DMS 273 (cell line): ENCODE measurements around the gene ALK.

Experiments used
- DNase-seq: peaks from one replicate; lab custom pipeline; 2025; ENCODE audit not compliant: unreplicated experiment; lab: John Stamatoyannopoulos, UW

ALK gene

DNA sequence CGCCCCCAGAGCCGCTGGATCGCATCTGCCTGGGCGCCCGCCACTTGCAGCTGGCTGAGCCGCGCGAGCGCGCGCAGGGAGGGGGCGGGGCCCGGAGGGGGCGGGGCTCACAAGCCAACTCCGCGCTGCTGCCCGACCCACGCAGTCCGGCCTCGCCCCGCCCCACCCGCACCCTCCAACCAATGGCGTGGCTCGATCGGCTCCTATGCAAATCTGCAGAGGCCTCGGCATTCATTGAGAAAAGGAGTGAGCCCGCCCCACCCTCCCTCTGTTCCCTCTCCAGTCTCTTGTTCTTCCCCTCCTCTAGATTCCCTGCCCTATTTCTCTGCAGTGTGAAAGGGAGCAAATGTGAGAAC is at the start of gene ALK:
Gene ALK, minus strand, starts transcription at position 27 of the 356 bp plus-strand sequence. CDS start 927 bp downstream, outside the sequence.
- DNase-seq, result peak; percentile 98

DNA sequence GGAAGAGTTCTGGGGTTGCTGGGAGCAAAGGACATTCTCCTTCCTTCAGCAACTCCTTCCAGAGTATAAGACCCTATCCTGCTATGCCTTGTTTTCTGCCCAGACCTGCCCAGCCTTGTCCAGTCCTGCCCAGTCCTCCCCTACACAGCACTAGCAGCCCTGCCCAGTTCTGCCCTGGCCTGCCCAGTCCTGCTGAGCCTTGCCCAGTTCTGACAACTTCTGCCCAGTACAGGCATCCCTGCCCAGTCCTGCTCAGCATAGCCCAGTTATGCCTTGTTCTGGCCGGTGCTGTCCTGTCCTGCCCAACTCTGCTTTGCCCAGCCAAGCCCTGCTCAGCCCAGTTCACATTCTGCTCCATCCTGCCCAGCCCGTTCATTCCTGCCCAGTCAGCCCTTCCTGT is 44.9 kb upstream of the ALK start:
- DNase-seq, result no peak

DNA sequence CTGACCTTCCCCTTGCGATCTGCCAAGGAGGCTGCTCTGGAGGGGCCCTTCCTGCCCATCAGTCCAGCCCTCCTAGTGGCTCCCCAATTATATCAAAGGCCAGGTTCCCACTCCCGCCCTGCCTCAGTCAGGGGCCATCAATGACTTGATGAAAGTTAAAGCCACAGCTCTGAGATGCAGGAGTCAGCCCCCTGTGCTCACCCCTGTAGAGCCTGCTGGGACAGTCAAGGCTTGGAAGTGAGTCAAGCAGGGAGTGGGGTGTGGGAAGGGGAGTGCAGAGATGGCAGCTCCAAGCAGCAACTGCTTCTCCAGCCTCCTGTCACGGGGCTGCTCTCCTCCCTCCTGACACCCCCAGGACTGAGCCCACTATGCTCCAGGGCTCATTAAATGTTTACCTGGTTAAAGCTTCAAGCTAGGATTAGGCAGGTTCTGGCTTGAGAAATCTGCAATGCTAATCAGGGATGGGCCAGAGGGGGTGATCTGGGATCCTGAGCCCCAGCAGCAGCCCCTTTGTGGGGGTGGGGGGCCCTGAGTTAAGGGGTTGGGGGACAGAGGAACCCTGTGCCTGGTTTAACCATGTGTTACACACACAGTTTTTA is 42.7 kb upstream of the ALK start:
- DNase-seq, result no peak

DNA sequence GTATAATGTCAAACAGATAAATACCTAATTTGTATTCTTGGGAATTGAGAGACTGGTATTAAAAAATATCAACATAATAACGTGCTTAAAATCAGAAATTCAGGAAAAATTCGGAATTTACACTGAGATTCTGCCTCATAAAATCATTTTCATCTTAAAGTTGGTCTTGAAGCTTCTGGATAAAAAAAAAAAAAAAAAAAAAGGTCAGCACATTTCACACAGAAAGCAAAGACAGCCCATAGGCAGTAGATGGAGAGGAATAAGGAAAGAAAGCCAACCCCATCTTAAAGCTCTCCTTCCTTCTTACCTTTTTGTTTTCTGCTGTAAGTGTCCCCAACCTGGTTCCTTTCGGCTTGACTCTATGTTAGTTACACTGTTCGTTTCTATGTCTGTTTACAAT is 41.5 kb upstream of the ALK start:
- no peak for DNase-seq

DNA sequence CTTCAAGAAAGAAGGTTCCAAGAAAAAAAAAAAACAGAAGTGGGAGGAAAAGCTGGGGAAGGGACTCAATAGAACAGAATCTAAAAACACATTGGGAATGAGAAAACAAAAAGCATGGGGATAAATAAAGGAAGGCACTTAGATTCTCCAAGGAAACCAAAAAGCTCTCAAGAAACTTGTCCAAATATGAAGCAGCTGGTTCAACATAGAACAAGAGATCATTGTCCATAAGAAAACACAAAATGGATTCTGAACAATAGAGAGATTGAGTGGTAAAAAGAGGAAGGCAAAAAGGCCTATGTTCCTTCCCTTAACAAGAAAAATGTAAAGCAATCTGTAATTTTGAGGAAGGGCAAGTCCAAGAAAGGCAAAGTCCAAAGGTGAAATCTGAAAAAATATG is 32.9 kb upstream of the ALK start:
- DNase-seq, result no peak

DNA sequence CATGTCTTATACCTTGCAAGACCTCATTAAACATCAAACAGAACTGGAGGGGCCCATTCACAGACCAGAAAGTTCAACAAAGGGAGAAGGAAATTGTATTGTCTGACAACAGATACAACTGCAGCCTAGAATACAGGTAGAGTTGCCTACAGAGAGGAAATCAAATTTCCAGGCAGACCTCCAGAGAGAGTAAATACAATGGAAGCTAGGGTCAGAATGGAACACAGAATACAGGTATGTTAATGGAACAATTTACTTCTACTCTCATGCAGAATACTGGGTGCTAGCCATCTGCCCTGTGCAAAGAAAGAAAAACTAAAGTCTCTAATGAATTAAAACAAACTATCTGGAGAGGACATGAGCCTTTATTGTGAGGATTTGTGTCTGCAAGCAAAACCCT is 31.6 kb upstream of the ALK start:
- DNase-seq, result no peak

DNA sequence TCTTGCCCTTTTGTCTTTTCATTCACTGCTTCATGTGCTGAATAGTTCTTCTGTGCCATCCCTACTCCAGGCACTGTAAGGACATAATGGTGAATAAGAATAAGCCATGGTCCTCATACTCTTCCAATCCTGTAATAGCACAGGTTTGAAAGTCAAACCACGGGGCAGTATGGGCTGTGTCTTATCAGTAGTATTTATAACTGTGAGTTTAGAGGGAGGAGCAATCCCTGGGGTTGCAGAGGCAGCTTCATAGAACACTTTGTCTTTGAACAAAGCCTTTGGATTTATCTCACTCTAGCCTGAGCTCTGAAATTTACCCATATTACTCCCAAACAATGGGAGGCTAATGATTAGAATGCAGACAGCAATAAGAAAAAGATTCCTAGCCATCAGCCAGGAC is 30.2 kb upstream of the ALK start:
- no peak for DNase-seq

DNA sequence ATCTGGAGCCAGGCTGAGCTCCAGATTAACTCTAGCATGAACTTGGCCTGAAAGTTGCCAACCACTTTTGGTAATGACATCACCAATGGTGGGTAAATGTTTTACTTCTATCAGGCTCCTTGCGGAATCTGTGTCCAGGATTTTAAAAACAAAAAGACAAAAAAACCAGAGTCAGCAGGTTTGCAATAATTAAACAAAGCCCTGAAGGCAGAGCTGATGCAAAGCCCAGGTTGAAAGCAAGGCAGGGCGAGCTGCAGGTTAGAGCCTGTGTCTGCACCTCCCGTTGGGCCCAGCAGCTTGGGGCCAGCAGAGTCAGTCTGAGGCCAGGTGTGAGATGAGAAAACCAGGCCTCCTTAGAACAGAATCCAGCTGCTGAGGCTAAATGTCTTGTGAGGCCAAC is 29.1 kb upstream of the ALK start:
- no peak for DNase-seq

DNA sequence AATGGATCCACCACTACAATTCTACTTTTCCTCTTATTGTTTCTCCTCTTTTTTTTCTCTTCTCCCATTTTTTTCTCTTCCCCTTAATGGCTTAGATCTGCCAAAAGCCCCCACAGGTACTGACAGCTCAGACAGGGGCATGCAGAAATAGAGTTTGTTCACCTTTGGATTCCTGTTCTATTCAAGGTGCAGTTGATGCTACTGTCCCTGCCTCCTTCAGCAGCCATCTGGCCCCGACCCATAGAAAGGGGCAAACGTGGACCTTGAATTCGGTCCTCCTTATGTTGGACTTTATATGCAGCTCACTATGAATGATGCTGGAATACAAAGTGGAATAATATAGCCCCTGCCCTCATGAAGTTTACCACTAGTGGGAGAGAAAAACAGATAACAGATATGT is 27.7 kb upstream of the ALK start:
- no peak for DNase-seq

DNA sequence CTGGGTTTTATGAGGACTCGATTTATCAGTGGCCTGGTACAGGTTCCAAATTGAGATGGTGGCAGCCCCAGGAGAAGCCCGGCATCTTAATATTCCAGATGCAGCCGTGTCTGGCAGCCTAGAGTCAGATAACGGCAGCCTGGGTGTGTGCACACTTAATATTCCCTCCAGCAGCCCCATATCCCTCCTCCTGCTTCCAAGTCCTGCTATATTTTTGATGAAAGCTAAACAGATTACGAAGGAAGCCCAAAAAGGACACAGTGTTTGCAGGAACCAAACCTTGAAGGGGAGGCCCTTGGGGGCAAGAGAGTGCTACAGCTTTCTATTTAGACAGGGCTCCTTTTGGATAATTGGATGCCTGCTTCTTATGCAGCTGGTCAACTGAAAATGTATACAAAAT is 25.1 kb upstream of the ALK start:
- no peak for DNase-seq

DNA sequence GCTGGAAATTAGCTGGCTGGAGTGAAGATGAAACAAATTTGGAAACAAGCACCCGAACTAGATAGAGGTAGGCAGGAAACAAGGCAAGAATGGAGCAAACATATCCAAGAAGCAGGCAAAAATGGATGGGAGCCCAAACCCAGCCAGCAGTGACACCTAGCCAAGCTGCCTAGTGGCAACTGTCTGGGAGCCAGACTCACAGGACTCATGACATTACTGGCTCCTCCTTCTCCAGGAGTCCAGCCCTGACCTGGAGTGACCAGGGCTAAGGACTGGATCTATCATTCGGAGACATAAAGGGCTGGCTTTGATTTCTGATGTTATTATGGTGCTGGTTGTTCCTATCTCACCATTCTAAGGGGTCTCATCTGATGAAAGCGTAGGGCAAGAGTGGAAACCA is 21.3 kb upstream of the ALK start:
- no peak for DNase-seq

DNA sequence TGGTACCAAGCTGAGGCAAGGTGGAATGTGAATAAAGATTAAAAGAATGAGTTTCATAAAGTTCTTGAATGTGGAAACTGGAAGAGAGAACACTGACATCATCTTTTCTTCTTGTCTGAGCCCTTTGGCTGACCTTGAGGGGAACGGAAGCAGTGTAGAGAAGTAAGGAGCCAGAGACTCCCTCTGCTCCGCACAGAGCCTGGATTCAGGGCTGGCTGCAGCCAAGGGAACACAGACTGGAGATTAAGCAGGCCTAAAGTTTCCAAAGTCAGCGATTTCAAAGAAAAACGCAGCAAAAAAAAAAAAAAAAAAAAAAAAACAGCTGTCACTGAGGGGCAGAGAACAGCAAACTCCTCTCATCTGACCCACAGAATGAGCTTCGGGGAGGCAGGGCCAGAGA is 19.3 kb upstream of the ALK start:
- no peak for DNase-seq

DNA sequence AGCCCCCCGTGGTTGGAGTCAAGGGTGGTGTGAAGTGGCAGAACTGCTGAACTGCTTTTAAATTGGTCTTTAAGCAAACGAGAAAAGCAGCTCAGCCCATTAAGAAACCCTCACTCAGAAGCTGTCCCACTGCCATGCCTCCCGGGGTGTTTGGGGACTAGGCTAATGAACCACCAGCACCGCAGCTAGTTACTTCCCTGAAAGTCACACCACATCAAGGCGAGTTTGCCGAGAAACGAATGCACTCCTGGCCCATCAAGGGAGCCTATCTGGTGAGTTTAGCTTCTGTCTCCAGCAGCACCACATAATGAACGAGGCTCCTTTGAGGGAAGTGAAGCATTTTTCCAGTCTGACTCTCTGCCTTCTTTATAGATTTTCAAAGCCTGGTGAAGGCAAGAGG is 14.6 kb upstream of the ALK start:
- DNase-seq, result no peak

DNA sequence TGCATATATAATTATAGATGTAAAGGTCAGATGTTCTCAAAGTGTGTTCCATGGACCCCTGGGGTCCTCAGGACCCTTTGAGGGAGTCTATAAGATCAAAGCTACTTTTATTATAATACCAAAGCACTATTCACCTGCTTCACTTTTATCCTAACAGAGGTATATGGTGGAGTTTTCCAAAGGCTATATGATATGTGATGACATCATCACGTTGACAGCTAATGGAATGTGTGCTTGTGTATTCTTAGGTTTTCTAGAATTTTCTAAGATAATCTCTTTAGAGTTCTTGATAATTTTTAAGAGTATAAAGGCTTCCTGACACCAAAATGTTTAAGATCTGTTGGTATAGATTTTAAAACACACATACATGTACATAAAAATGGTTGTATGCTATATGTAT is 10.4 kb upstream of the ALK start:
- no peak for DNase-seq

DNA sequence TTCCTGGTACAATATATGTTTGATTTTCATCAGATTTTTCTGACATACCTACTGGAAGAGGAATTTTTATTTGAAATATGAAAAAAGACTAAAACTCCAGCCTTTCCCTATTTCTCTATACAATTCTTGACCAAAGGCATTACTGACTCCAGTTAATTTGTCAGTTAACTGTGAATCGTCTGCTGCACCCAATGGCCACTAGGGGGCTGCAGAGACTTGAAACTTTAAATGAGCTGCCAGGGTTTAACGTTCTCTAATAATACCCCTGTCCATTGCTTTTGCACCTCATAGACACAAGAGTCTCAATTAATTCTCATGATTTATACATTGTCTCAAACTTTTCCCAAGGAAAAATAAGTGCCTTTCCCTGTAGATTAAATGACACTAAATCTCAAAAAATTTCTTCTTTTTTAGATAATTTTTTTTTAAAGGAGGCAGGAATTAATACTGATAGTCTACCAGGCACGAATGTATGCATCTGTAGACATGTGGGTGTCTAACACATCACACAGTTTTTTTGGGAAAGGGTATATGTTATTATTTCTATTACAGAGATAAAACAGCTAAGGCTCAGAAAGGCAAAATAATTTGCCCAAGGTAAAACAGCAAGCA is 1.8 kb upstream of the ALK start:
- peak; percentile 88 for DNase-seq

DNA sequence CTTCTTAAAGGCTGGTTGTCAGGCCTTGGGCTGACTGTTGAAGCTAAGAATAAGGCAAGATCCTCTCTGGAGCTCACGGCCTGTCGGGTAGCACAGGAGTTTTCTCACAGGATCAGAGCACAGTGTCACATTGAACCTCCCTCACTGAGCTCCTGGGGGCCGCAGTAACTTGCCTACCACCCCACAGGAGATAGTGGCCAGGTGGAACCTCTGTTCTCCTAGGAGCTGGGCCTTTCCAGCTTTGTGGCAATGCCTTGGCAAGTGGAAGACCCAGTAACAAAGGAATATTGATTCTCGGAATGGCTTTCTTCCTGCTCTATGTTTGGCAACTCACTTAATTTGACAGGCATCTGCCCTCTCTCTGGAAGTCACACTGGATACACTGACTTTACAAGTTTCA is 1.2 kb upstream of the ALK start:
- DNase-seq, result no peak

DNA sequence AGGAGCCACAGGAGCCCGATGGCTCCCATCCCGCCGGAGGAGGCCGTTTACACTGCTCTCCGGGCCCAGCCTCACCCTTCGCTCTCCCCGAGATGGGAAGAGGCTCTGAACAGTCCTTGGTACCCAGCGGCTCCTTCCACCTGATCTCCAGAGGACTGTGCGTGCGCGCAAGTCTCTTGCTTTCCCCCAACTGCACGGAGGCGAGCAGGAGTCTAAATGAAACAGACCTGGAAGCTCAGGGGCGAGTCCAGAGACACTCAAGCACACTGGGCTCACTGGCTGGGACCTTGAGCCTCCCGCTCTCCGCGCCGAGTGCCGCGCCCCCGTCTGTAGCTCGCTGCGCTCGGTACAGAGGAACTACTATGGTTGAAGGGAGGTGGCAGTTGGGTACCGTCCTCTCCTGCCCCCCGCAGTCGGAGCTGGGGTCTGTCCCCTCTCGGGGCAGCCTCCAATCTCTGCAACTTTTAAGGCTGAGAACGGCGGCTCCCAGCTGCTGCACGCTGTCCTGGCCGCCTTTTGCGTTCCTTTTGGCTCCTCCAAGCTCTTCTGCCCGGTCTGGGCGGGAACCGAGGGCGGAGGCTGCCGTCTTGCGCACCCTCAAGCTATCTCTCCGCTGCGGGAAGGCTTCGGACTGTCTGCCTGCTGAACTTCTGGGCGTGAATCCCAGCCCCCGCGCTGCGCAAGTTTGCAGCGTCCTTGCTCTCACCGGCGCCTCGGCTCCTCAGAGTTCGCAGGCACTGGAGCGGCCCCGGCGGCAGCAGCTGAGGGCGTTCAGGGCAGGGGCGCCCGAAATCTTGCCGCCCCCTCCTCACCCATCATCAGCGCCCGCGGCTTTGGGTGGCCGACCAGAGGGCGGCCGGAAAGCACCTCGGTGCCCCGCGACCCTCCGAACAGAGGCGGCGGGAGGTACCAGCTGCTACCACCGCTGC is 491 bp downstream of the ALK start:
- DNase-seq, result peak; percentile 78

DNA sequence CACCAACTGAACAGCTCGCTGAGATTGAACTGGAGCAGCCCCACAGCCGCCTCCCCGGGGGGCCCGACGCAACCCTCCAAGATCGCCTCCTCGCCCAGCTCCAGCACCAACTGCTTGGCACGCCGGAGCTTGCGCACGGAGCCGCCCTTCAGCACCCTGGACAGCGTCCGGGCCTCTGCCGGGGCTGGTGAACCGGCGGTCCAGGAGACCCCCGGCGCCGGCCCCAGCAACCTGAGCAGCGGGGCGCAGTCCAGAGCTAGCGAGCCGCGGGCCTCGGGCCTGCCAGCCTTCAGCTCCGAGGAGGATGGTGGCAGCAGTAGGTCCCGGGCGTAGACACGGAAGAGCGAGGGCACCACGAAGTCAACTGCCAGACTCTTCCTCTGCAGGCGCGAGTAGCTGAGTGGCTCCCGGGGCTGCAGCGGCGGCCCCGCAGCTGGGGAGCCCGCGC is 1.2 kb downstream of the ALK start:
- peak; percentile 86 for DNase-seq

DNA sequence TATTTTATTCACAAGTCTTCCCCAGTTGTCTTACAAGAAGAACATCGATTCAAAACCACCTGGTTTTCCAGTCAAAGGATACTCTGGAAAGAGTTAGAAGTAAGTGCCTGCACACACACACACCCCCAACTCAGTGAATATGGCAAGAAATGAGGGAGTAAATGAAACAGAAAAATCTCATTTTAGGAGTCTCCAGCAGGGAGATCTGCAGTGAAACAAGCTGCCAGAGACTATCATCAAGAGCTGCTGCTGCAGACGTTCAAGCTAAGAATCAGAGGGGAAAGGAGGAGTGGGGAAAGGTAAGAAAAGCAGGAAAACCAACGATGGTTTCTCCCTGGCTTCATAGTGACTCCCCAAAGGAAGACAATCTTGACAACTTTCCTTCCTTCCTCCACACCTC is 2.4 kb downstream of the ALK start:
- no peak for DNase-seq

DNA sequence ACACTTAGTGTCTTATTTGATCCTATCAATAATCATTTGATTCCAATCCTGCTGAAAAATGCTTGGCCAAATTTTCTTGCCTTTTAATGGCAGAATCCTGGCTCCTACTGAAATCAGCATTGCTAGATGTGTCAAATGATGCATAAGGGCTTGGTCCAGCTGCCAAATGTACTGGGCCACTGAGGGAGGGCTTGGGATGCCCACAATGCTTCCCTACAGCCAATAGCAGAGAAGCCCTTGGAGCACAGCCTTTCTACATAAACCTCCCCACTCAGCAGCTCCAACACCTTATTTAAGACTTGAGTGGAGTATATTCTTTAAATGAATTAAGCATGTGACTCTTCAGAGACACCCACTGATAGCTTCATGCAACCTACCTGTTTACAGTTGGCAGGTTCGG is 3.6 kb downstream of the ALK start:
- DNase-seq, result peak; percentile 19

DNA sequence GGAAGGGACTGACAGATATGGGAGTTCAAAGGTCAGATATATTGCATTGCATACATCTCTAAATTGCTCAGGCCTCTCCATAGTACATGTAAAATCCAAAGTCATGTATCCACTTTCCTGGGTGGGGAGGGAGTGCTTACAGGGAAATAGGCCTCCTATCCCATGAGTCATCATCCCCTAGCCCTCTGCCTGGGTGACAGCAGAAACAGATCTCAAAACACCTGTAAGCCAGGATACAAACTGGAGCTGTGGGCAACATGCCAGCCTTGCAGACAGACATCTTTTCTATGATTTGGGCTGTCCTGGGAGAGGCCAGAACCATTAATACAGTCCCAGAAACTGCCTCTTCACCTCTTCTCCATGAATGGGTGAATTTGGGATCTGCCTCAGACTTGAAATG is 4.8 kb downstream of the ALK start:
- peak; percentile 22 for DNase-seq

DNA sequence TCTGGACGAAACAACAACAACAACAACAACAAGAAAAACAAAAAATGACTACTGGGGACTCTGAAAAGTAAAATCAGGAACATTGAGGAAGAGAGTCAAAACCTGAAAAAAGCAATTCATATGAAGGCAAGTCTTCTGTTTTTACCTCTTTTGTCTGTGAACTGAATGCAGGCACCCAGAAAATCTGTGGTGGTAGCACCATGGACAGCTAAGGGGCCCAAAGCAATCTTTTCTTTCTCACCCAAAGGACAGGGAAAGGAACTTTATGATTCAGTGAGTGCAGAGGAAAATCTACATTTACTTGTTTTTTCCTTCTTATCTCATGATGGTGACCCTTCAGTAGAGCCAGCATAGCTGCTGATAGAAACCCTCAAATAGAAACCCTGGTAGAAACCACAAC is 10.4 kb downstream of the ALK start:
- no peak for DNase-seq
